GM03348 (cell line): Measurements from ENCODE around the gene SLC38A2.
"Not testable (repeated sequence)": the region's sequence is repeated elsewhere in the genome, so short reads cannot be mapped to it uniquely, and the experiment has no call there.

Experiments used
- DNase-seq: peaks from one replicate; pipeline ENCODE4 v3.0.0; 2012; ENCODE audit warnings: low spot score

Gene SLC38A2

DNA sequence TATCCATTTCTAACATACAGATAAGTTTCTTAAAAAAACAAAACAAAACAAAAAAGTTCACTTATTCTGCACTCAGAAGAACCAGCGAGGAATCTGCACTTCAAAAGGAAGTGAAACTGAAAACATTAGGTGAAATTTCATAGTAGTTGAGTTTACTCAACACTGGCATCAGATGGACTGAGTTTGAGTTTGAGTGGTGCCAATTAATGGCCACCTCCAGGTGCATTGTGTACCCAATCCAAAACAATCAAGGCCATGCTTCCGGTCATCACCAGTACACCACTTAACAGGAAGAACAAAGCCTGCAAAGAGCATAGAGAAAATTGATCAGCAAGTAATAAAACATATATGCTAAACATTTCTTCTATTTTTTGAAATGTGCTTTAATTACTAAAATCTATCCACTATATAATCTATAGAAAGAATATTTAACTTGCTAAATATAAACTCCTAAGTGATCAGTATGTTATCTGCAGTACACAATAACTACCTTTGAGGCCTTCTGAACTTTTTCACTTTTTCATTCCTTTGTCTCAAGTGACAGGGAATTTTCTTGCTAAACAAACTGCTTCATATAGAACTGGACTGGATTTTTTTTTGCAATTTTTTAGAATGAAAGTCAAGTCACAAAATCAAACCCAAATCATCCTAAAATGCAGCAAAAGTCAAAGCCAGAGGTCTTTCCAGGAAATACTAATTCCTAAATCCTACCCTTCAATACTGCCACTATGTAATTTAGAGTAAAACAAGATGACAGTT, 11.5 kb downstream of the SLC38A2 start:
- DNase-seq: no peak

DNA sequence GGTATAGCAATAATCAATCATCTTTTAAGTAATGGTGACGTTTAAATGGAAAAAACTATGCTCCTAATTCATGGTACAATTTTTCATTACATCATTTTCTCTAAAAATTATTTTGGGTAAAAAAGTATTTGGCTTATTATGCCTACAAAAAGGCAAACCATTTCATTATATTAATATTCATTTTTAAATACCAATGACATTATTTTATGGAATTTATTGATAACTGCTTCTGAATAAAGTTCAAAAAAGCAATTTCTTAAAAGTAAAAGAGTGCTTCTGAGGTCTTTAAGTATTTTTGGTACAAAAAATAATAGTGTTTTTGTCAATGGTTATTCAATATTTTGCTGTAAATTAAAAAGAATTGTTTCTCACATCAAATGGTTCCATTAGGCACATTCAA, 12.2 kb downstream of the SLC38A2 start:
- DNase-seq: no peak

DNA sequence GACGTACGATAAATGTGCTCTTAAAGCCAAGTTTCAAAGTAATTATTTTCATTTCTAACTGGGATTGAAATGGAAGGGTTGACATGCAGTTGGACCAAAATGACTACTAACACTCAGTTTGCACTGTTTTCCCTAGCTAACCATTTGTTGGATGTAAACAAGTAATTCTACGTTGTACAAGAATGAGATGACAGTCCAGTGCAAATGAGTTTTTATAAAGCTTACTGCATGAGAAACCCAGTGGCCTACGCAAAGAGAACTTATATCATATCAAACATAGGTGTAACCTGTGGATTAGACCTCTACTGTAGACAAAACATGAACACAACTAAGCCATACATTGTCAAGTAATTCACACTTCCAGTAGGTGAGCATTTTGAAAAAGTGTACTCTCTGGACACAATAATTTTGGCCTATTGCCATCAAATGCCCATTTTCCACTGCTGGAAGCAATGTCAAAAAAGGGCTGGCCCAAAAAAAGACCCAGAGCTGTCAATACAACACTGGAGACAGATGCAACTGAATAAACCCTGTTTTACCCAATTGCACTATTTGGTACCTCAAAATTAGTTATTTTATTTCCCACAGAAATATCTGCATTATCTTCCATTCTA, 12.8 kb downstream of the SLC38A2 start:
- no peak for DNase-seq

DNA sequence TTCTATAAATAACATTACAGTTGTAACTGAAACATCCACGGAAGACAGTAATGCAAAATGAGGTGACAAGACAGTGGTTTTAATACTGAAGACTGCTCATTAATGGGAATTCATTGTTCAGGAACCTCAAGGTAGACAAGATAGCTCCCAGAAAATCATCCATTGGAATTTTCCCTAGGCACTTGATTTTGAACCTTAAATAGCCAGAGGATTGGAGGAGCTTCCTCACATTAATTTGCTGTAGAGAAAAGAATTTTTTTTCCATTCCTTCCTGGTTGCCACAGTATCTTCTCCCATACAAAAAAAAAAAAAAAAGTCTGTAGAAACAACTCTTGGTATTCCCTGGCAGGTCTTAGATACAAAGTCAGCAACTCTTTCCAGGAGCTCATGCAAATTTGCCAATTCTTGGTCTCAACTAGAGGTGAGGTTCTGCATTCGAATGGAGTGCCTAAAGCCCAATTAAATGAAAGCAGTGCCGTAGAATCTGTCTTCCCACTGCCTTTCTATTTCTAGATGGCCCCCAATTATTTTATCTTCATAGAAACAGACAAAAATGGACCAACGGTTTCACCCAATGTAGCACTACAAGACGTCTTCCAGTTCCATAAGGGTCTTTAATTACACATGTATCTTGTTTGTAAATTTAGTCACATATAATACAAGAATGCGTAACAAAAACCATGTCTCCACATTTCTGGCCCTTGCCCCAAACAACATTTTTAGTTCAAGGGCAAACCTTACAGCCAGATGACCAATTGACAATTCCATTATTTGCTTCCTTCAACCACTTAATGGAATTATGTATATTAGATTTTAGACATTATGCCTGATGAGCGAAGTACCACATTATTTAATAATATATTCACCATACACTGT, 13.5 kb downstream of the SLC38A2 start:
- no peak for DNase-seq

DNA sequence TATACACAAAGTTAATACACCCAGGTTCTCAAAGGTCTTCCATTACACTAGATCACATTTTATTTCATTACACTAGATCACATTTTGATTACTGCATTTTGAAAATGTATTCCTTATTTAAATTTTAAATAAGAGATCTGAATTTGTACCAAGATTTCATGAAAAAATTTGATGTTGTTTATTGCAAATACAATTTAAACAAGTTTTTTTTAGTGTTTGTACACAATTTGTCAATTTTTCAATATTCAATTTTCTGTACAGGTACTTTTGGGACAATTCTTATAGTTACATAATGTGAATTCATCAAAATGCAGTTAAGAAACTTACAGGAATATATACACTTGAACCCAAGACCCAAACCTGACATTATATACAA, 14.3 kb downstream of the SLC38A2 start:
- no peak for DNase-seq

DNA sequence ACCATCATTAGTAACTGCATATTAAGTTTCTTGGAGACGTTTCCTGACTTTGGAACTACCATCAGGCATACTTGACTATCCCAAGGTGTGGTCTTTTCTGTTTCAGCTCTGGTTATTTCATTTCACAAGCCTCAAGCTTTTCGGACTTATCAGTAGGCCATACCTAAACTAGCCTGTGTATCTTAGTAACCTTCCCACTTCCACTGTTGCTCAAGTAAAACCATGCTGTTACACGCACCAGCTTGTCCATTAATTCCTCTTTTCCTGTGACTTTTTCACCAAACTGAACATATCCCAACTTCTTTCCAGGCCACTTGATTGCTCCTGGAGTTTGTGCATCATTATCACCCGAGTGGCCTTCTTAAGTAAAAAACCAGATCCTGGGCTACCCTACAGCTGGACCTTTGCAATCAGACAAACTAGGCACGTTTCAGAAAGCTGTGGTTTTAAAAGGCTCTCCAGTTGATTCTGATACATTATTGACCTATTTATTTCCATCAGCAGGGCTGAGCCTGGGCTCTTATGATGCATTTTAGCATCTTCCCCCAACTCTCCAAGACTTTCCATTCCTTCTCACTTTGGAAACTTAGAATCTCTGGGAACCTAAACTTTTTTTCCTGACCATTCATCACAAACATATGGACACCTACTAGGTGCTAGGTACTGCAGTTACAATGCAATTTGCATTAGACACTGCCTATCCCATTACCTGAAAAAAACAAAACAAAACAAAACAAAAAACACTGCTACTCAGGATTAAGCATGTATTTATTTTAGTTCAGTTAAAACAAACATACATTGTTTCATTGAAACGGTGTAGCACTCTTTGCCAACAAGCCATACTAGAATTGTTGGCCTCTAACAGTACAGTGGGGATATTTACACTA, 14.9 kb downstream of the SLC38A2 start:
- no peak for DNase-seq

DNA sequence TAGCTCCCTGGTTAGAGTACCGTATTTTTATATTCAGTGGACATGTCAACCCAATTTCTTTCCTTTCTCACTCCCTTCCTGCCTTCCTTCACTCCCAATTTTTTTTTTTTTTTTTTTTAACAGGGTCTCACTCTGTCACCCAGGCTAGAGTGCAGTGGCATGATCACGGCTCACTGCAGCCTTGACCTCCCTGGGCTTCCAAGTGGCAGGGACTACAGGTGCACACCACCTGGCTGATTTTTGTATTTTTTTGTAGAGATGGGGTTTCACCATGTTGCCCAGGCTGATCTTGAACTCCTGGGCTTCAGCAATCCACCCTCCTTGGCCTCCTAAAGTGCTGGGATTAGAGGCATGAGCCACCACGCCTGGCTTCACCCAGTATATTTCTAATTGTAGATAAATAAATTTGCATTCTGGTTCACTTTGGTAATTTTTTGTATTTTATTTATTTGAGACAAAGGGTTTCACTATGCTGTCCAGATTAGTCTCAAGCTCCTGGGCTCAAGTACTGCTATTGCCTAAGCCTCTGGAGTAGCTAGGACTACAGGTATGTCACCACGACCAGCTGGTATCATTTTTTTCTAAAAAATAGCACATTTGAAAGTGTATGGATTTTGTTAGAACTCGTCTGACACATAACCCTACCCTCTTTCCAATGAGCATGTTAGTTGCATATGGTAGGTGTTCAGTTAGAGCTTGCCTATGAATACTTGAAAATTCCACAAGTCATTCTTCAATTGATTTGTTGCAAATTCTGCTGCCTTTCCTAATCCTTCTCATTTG, 15.7 kb downstream of the SLC38A2 start:
- DNase-seq: no peak

DNA sequence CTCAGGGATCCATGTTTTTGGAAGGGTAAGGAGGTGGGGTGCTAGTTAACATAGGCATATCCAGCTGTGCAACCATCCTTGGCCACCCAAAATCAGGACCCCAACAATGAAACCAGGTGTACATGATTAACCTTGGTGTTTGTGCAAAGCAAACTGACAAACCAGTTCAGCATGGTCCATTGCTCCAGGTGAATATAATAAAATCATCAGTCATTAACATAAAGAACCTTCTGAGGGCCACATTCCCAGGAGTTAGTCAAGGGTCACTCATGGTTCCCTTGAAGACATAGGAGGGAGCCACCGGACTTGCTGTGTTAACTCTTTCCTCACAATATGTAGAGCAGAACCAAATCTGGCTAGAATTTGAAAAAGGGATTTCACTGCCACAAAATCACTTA, 17.8 kb downstream of the SLC38A2 start:
- no peak for DNase-seq

DNA sequence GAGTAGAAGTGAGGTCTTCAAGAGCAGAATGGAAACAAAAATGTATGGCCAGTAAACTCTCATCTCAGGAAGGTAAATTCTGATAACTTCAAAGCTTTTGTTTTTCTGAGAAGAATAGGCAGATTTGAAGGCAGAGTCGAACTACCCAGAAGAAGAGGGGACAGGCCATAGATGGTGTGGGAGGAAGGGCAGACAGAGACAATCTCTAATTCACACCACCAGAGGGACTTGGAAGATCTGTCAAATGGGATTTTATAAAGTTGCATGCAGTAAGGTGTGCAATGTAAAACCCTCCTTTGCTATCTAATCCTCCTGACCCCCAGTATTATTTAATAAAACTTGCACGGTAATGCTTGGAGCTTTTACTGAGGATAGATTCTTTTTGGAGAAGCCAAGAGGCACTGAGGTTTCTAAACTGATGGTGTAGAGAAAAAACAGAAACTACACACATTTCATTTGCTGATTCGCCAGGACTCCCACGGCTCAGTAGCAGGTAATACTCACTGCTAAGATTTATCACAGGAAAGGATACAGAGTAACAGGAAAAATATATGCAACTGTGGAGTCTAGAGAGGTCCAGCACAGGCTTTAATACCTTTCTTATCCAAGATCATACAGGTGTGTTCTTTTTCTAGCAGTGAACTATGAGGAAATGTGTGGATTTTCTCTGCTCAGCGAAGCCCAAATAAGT, 18.3 kb downstream of the SLC38A2 start:
- no peak for DNase-seq

DNA sequence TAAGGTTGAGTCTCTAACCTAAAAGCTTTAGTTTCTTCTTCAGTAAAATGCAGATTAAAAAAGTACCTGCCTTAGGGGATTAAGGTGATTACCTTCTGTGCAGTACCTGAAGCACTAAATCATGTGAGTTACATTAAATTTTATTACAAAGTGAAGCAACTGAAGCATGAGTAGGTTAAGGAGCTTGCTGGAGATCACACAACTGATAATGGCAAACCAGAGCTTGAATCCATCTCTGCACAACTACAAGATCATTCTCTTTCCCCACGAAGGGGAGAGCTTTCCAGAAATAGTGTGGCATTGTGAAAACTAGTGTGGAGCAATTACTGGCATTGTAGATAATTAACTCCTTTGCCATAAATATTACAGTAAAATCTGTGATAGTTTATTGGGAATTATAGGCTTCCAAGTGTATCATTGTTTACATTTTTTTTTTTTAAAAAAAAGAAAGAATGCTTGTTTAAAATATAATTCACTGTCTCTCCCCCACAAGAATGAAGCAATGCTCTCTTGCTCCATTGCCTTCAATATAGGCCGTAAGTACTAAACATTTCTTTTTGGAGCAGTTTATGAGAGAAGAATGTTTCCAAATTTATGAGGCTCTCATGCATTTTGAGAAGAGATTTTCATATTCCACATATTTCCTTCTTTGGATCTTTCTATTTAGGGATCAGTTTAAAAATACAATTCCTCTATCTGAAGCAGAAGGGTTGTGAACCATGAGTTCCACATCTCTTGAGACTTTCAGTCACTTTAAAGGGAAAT, 20.5 kb downstream of the SLC38A2 start:
- no peak for DNase-seq

DNA sequence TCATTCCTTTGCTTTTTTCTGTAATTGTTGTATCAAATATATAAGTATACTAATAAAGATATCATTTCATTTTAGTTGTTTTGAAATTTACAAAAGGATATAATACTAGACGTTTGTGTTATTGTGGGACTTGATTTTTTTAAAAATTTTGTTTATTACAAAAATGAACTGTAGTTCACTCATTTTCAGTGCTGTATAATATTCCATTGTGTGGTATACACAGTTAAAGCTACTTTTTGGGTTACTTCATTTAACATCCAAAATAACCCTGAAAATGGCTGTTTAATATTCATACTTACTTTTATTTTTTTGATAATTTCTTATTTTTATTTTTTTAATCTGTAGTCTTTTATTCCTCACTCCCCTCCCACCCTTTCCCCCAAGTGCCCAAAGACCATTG, 21.4 kb downstream of the SLC38A2 start:
- no peak for DNase-seq

DNA sequence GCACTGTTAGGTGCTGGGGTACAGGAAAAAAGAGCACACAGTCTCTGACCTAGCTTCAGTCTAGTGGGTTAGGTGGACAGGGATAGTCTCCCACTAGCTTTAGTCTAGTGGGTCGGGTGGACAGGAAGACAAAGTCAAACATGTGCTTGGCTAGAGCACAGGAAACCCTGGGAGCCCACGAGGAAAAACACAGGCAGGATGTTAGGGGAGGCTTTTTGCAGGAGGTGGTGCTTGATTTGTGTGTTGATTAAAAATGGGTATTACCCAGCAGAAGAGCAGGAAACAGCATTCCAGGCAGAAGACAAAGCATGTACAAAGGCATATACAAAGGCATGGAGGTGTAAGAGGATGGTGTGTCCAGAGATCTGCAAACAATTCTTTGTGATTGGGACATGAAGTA, 23.3 kb downstream of the SLC38A2 start:
- no peak for DNase-seq

DNA sequence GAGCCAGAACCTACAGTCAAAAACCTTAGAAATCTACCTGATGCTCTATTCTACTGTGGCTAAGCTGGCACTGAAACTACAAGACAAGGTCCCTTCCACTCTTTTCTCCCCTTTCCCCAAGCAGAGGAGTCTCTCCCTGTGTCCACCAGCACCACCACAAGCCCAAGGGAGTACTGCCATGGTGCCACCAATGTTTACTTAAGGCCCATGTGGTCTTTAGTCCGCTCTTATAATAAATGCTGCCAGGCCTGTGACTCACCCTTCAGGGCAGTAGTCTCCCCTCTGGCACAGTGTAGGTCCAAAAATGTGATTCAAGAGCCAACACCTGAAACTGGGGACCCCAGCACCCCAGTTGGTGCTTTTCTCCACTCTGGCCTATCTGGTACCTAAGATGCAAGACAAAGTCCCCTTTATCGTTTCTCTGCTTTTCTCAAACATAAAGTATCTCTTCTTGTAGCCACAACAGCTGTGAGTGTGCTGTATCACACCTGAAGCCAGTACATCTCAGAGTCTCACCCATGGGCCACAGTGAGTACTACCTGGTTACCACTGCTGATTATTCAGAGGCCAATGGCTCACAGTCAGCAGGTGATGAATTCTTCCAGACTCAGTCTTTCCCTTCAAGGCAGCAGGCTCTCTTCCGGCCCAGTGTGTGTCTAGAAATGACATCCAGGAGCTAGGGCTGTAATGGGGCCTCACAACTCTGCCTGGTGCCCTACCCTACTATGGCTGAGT, 29.3 kb downstream of the SLC38A2 start:
- DNase-seq: no peak

DNA sequence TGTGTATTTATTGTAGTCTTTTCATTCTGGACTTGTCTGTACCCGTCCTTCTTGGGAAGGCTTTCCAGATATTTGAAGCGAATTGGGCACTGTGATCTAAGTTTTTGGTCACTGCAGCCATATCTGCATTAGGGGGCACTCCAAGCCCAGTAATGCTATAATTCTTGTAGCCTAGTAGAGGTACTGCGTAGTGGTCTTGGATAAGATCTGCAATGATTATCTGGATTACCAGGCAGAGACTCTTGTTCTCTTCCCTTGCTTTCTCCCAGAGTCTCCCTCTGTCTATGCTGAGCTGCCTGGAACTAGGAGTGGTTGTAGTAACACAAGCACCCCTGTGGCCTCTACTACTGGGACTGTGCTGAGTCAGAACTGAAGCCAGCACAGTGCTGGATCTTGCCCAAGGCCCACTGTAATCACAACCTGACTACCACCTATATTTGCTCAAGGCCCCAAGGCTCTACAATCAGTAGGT, 30.0 kb downstream of the SLC38A2 start:
- DNase-seq: no peak

DNA sequence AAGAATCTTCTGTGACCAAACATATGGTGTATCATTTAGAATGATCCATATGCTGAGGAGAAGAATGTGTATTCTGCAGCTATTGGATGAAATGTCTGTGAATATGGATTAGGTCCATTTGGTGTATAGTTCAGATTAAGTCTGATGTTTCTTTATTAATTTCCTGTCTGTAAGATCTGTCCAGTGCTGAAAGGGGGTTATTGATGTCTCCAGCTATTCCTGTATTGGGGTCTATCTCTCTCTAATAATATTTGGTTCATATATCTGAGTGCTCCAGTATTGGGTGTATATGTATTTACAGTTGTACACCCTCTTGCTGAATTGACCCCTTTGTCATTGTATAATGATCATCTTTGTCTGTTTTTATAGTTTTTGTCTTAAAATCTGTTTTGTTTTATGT, 33.5 kb downstream of the SLC38A2 start:
- no peak for DNase-seq

DNA sequence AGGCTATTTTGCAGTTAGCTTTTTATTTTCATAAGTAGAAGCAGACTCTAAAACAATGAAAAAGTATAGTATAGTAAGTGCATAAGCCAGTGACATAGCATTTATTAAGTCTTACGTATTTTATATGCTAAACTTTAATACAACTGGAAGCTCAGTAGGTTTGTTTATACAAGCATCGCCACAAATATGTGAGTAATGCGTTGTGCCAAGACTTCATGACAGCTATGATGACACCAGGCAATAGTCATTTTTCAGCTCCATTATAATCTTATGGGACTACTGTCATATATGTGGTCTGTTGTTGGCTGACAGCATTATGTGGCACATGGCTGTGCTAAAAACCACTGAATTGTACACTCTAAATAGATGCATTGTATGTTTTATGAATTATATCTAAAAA, 40.3 kb downstream of the SLC38A2 start:
- peak; percentile 6 for DNase-seq

DNA sequence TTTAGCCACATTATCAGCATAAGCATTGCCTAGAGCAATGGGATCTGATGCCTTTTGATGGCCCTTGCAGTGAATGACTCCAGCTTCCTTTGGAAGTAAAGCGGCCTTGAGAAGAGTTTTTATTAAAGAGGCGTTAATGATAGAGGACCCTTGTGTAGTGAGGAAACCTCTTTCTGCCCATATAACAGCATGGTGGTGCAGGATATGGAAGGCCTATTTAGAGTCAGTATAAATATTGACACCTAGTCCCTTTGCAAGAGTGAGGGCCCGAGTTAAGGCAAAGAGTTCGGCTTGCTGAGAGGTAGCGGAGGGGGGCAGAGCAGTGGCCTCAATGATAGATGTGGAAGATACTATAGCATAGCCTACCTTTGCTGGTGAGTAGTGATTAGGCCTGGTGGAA, 47.5 kb downstream of the SLC38A2 start:
- not testable (repeated sequence) for DNase-seq

DNA sequence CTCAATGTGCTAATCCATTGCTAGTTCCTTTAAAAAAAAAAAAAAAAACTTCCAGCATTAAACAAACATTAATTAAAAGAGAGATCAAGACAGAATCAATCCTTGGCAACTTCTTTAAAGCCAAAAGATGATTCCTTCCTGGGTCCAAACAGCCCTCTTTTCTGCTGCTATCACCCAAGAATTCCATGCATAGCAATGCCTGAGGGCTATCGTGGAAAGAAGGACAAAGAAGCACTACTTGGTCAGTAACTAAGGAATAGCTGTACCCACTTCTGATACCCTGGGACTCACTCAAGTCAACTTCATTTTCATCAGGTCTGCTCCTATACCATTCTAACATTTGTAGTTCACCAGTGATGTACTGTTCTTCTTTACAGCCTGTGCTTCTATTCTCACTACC, 51.8 kb downstream of the SLC38A2 start:
- DNase-seq: no peak

DNA sequence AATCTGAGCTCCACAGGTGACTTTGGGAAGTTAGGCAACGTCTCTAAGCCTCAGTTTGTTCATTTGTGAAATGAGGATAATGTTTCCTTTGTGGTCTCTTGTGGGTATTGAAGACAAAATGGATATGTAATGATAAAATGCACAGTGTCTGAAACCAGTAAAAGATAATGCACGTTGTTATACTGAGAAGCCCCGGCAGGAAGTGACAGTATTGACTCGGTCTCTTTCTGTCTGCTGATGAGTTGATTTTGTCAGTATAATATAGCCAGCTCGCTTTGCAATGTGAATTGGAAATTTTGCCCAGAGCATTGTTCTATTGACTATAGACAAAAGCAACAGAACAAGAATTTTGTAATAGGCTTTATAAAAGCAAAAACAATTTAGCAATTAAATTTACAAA, 54.5 kb downstream of the SLC38A2 start:
- no peak for DNase-seq
